HEK293 (cell line): ENCODE results near the gene FCN3.

Experiments used
- CTCF ChIP-seq: fragments of 450-650 bp; formaldehyde crosslinking; IDR thresholded peaks from 2 replicates; pipeline ENCODE4 v1.5.1; 2016; ENCODE audit warnings: missing biosample characterization, missing genetic modification characterization
- PATZ1 ChIP-seq: fragments of 450-650 bp; formaldehyde crosslinking; IDR thresholded peaks from 2 replicates; pipeline ENCODE4 v1.5.1; 2016; ENCODE audit warnings: missing biosample characterization, missing genetic modification characterization
- PRDM2 ChIP-seq: fragments of 450-650 bp; formaldehyde crosslinking; IDR thresholded peaks from 2 replicates; pipeline ENCODE4 v1.5.1; 2016; ENCODE audit warnings: missing biosample characterization, missing genetic modification characterization, borderline replicate concordance
- REST ChIP-seq: fragments of 450-650 bp; formaldehyde crosslinking; IDR thresholded peaks from 2 replicates; pipeline ENCODE4 v1.5.1; 2016; ENCODE audit warnings: missing biosample characterization, missing genetic modification characterization
- ZBTB1 ChIP-seq: fragments of 450-650 bp; formaldehyde crosslinking; IDR thresholded peaks from 2 replicates; pipeline ENCODE4 v1.5.1; 2016; ENCODE audit warnings: missing biosample characterization, missing genetic modification characterization
- ZBTB21 ChIP-seq: fragments of 450-650 bp; formaldehyde crosslinking; IDR thresholded peaks from 2 replicates; pipeline ENCODE4 v1.5.1; 2017; ENCODE audit warnings: missing biosample characterization, missing genetic modification characterization
- ZNF10 ChIP-seq: fragments of 450-650 bp; formaldehyde crosslinking; IDR thresholded peaks from 2 replicates; pipeline ENCODE4 v1.5.1; 2017; ENCODE audit warnings: missing biosample characterization, missing genetic modification characterization
- ZNF121 ChIP-seq: fragments of 450-650 bp; formaldehyde crosslinking; IDR thresholded peaks from 2 replicates; pipeline ENCODE4 v1.5.1; 2016; ENCODE audit warnings: missing biosample characterization, missing genetic modification characterization
- ZNF146 ChIP-seq: fragments of 450-650 bp; formaldehyde crosslinking; IDR thresholded peaks from 2 replicates; pipeline ENCODE4 v1.5.1; 2016; ENCODE audit warnings: missing biosample characterization, missing genetic modification characterization
- ZNF518A ChIP-seq: fragments of 450-650 bp; formaldehyde crosslinking; conservative IDR thresholded peaks from 2 replicates; pipeline ENCODE4 v1.5.1; 2016; ENCODE audit warnings: low read depth, missing biosample characterization, missing genetic modification characterization
- ZNF639 ChIP-seq: fragments of 450-650 bp; formaldehyde crosslinking; IDR thresholded peaks from 2 replicates; pipeline ENCODE4 v1.5.1; 2016; ENCODE audit warnings: missing biosample characterization, missing genetic modification characterization

GRCh38 chr1:27377760-27378495 lies 3.3 kb upstream of the FCN3 start:
- TF ChIP-seq CTCF = no peak
- TF ChIP-seq ZBTB1 (tag by site-specific recombination) = no peak
- TF ChIP-seq ZNF146 = no peak
- TF ChIP-seq PRDM2 = no peak
- no peak for TF ChIP-seq ZBTB21 (tag by site-specific recombination)
- no peak for TF ChIP-seq ZNF10 (tag by site-specific recombination)
- no peak for TF ChIP-seq PATZ1
- no peak for TF ChIP-seq REST (tag by site-specific recombination)
- no peak for TF ChIP-seq ZNF639
- no peak for TF ChIP-seq ZNF518A (tag by site-specific recombination)
- TF ChIP-seq ZNF121 (tag by site-specific recombination) = no peak
